ENCODE results near the gene NMS.

The NMS gene

GRCh38 chr2:100485396-100485795, 15.1 kb downstream of the NMS start:
- DNase-seq (ENCODE audit: low read depth): no peak

- no peak for DNase-seq (ENCODE audit: low read depth)
These were observed 24.4 kb downstream of the NMS start for GRCh38 chr2:100494712-100495111.

DNA sequence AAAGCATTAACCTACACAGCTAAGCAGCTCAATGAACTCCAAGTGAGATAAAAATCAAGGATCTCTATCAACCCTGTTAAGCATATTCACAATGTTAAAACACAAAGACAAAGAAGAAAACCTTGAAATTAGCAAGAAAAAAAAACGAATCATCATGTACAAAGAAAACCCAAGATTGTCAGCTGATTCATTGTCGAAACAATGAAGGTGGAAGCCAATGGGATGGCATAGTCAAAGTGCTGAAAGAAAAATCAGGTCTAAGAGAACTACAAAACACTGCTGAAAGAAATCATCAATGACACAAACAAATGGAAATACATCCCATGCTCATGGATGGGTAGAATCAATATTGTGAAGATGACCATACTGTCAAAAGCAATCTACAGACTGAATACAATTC, 32.5 kb downstream of the NMS start:
- no peak for DNase-seq (ENCODE audit: low read depth)

DNA sequence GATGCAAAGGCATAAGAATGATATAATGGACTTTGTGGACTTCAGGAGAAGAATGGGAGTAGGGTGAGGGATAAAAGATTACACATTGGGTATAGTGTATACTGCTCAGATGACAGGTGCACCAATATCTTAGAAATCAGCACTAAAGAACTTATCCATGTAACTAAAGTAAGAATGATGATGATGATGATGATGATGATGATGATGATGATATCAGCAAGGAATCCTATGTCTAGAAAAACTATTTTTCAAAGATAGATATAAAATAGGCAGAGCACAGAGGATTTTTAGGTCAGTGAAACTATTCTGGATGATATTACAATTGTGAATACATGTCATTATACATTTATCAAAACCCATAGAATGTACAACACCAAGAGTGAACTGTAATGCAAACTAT, 34.3 kb downstream of the NMS start:
- no peak for DNase-seq (ENCODE audit: low read depth)

DNA sequence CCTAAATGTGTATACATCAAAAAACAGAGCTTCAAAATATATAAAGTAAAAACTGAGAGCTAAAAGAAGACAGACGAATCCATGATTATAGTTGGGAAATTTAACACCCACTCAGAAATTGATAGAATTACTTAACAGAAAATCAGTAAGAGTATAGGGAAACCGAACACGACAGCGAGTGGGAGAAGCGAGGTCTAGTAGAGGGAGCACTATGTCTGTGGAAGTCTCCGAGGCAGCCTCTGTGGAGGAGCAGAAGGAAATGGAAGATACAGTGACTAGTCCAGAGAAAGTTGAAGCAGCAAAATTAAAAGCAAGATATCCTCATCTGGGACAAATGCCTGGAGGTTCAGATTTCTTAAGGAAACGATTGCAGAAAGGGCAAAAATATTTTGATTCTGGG, 38.8 kb downstream of the NMS start:
- DNase-seq (ENCODE audit: low read depth): no peak

DNA sequence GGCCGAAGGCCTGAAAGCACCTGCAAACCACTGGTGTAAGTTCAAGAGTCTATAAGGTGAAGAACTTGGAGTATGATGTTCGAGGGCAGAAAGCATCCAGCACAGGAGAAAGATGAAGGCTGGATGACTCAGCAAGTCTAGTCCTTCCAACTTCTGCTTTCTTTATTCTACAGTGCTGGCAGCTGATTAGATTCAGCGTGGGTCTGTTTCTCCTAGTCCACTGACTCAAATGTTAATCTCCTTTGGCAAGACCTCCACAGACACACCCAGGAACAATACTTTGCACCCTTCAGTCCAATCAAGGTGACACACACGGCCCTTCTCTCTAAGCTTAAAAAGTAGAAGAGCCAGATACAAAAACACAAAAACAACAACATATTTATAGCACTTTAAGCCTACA, 43.4 kb downstream of the NMS start:
- no peak for DNase-seq (ENCODE audit: low read depth)

- no peak for DNase-seq (ENCODE audit: low read depth)
These were observed 47.3 kb downstream of the NMS start for GRCh38 chr2:100517556-100517955.

DNA sequence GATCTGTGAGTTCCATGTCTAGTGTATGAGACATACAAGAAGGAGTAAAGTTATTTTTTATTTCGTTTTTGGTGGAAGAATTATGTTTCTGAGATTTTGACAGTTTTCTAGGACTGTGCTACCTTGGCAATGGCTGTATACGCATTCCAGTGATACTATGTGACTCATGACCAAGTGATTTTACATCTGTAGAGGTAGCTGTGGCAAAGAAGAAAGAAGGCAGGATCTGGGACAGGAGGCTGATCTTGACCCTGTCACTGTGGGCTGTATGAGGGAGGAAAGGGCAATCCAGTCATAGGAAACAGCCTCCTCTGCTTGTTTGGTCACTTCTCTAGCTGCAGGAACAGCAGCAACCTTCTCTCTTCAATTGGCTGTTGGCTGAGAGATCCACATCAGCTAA, 48.5 kb downstream of the NMS start:
- no peak for DNase-seq (ENCODE audit: low read depth)

- no peak for DNase-seq (ENCODE audit: low read depth)
These were observed 49.9 kb downstream of the NMS start for GRCh38 chr2:100520224-100520623.

GRCh38 chr2:100522430-100522829, 52.1 kb downstream of the NMS start:
- DNase-seq (ENCODE audit: low read depth): no peak

- no peak for DNase-seq (ENCODE audit: low read depth)
These were observed 54.0 kb downstream of the NMS start for GRCh38 chr2:100524331-100524730.

- DNase-seq (ENCODE audit: low read depth): no peak
These were observed 56.6 kb downstream of the NMS start for GRCh38 chr2:100526868-100527267.

GRCh38 chr2:100527440-100528015, 57.2 kb downstream of the NMS start:
- no peak for DNase-seq (ENCODE audit: low read depth)

DNA sequence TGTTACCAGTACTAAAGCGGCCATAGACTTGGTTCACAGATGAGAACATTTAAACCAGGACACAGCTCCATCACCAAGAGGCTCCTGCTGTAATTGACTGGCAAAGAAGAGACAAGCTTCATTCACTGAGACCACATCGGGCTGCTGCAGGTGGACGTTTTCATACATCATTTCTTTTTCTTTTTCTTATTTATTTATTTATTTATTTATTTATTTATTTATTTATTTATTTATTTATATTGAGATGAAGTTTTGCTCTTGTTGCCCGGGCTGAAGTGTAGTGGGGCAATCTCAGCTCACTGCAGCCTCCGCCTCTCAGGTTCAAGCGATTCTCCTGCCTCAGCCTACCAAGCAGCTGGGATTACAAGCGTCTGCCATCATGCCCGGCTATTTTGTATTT, 58.9 kb downstream of the NMS start:
- DNase-seq (ENCODE audit: low read depth): no peak

GRCh38 chr2:100529900-100530299, 59.6 kb downstream of the NMS start:
- DNase-seq (ENCODE audit: low read depth): no peak

Measured in T-helper 22 cell (primary cell).